CD14-positive monocyte (primary cell): ENCODE measurements around the gene GASK1A. TPM values are rescaled to one million over a fixed set of nuclear protein-coding genes. Genes with fewer than 3 reads are reported as not detected.

Source experiments
- DNase-seq, 3 donors: peaks; one replicate each; pipeline ENCODE4 v3.0.0-alpha.2; 2011 to 2022
- H2AFZ ChIP-seq: 2 replicates; pipeline ENCODE4 v1.6.0; 2012; ENCODE audit warnings: mild to moderate bottlenecking, low read depth, low read length, inconsistent platforms; ENCODE audit not compliant: insufficient read depth, poor library complexity, severe bottlenecking
- H3K27ac ChIP-seq, 2 donors: 1 replicate in 1 of 2; 2 replicates in 1 of 2; pipeline ENCODE4 v1.5.1; 2012 to 2013; ENCODE audit warnings: low read length in 2 of 2, control low read depth in 1 of 2, inconsistent platforms in 1 of 2, low read depth in 1 of 2, mild to moderate bottlenecking in 1 of 2
- H3K27me3 ChIP-seq, 2 donors: one replicate each; pipeline versions ENCODE4 v1.6.0 to v1.6.1; 2011 to 2013; ENCODE audit warnings: low read length in 2 of 2; ENCODE audit not compliant: control insufficient read depth in 2 of 2, insufficient read depth in 2 of 2
- H3K36me3 ChIP-seq, 2 donors: replicated peaks in 1 of 2; 1 replicate in 1 of 2; 2 replicates in 1 of 2; pipeline versions ENCODE4 v1.5.1 to v1.6.1; 2012 to 2013; ENCODE audit warnings: low read length in 2 of 2, control low read depth in 1 of 2, inconsistent platforms in 1 of 2, mild to moderate bottlenecking in 1 of 2; ENCODE audit not compliant: insufficient read depth in 2 of 2, control insufficient read depth in 1 of 2
- H3K4me1 ChIP-seq, 2 donors: 1 replicate in 1 of 2; 2 replicates in 1 of 2; pipeline versions ENCODE4 v1.5.1 to v1.6.1; 2012 to 2013; ENCODE audit warnings: low read length in 2 of 2, control low read depth in 1 of 2, inconsistent platforms in 1 of 2, mild to moderate bottlenecking in 1 of 2, moderate library complexity in 1 of 2; ENCODE audit not compliant: insufficient read depth in 2 of 2, control insufficient read depth in 1 of 2
- H3K4me2 ChIP-seq: replicated peaks from 2 replicates; pipeline ENCODE3; 2012; ENCODE audit warnings: low read length, moderate library complexity, mild to moderate bottlenecking; ENCODE audit not compliant: poor library complexity, severe bottlenecking; ENCODE audit errors: extremely low read depth
- H3K4me3 ChIP-seq, 3 experiments: fragments of 200-600 bp in 1 of 3; sonication (generic) in 1 of 3; replicated peaks in 1 of 3; 1 replicate in 2 of 3; 2 replicates in 1 of 3; pipeline ENCODE4 v1.5.1; 2011 to 2013; ENCODE audit warnings: low read length in 3 of 3, mild to moderate bottlenecking in 3 of 3, control low read depth in 2 of 3, low read depth in 2 of 3, inconsistent platforms in 1 of 3, moderate library complexity in 1 of 3
- H3K79me2 ChIP-seq: 2 replicates; pipeline ENCODE4 v1.6.0; 2012; ENCODE audit warnings: mild to moderate bottlenecking, control low read depth, inconsistent platforms, low read length, moderate library complexity; ENCODE audit not compliant: insufficient read depth
- H3K9ac ChIP-seq: 2 replicates; pipeline ENCODE4 v1.6.0; 2017; ENCODE audit warnings: low read length, mild to moderate bottlenecking; ENCODE audit not compliant: insufficient read depth, poor library complexity, severe bottlenecking
- H3K9me3 ChIP-seq, 2 donors: replicated peaks in 1 of 2; 1 replicate in 1 of 2; 2 replicates in 1 of 2; pipeline versions ENCODE4 v1.5.1 to v1.6.1; 2012 to 2013; ENCODE audit warnings: low read length in 2 of 2, control low read depth in 1 of 2; ENCODE audit not compliant: control insufficient read depth in 1 of 2, insufficient read depth in 1 of 2
- H4K20me1 ChIP-seq: 2 replicates; pipeline ENCODE4 v1.6.0; 2012; ENCODE audit warnings: mild to moderate bottlenecking, low read length, control low read depth, moderate library complexity; ENCODE audit not compliant: insufficient read depth
- H3K27ac Mint-ChIP-seq, 7 donors: one replicate each; pipeline ENCODE4 v1.8.0; 2020; ENCODE audit warnings: mild to moderate bottlenecking in 7 of 7, mixed read lengths in 7 of 7, moderate library complexity in 6 of 7, inconsistent platforms in 2 of 7
- H3K27me3 Mint-ChIP-seq, 3 donors: one replicate each; pipeline ENCODE4 v1.8.0; 2021 to 2022; ENCODE audit warnings: low read depth in 3 of 3, mild to moderate bottlenecking in 3 of 3, mixed read lengths in 3 of 3, moderate library complexity in 3 of 3, inconsistent platforms in 1 of 3
- H3K36me3 Mint-ChIP-seq, 2 donors: one replicate each; pipeline ENCODE4 v1.8.0; 2020; ENCODE audit warnings: mixed read lengths in 2 of 2, inconsistent platforms in 1 of 2, mild to moderate bottlenecking in 1 of 2
- H3K4me1 Mint-ChIP-seq: one replicate; pipeline ENCODE4 v1.8.0; 2020; ENCODE audit warnings: mild to moderate bottlenecking, mixed read lengths
- H3K4me3 Mint-ChIP-seq, 2 donors: one replicate each; pipeline ENCODE4 v1.8.0; 2020; ENCODE audit warnings: mild to moderate bottlenecking in 2 of 2, mixed read lengths in 2 of 2, moderate library complexity in 1 of 2
- H3K9me3 Mint-ChIP-seq, 7 donors: one replicate each; pipeline ENCODE4 v1.8.0; 2020 to 2022; ENCODE audit warnings: mixed read lengths in 7 of 7, mild to moderate bottlenecking in 6 of 7, moderate library complexity in 6 of 7, inconsistent platforms in 2 of 7
- WGBS: methylation state at CpG from one replicate; pipeline ENCODE4 v1.1.5; 2013; ENCODE audit warnings: missing lambda C conversion rate; ENCODE audit not compliant: insufficient coverage; 5-methylcytosine and 5-hydroxymethylcytosine counted together
- intact Hi-C, 2 donors: fragments of 100-400 bp; cut with micrococcal nuclease; formaldehyde crosslinking; loops; one replicate each; pipeline versions ENCODE4 v1.15.0 to v1.15.1; 2023
- polyA plus RNA-seq, 3 donors: library from polyadenylated mRNA; depleted of rRNA in 1 of 3; unstranded in 2 of 3; stranded (reverse) in 1 of 3; fragments of 300-500 nt in 2 of 3; fragments of >200 nt in 1 of 3; fragmentation: Illumina TruSeq in 2 of 3; gene quantifications; 1 replicate in 2 of 3; 2 replicates in 1 of 3; pipeline ENCODE4 v1.2.3, GENCODE V29; 2012 to 2021
- TF ChIP-seq, protein P1 (sequence below): fragments of 200-600 bp; IDR thresholded peaks from one replicate; pipeline ENCODE4 v1.8.0; 2022; ENCODE audit warnings: antibody characterized with exemption, mild to moderate bottlenecking

Gene GASK1A
- polyA plus RNA-seq, 3 donors = 0.13 TPM; not detected in 2

DNA sequence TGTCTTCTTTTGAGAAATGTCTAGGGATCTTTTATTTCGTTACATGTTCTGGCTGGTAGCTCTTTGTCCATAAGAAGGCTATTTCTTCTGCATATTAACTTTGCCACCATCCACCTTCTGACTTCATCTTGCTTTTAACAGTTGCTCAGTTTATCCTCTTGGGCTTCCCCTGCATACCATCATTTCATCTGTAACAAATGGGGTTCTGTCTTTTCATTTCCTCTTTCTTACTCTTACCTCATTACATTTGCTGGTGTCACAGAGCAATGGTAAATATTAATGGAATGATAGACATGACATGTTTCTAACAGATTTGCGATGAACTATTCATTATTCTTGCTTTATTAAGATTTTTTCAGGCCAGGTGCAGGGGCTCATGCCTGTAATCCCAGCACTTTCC lies 62.4 kb downstream of the GASK1A start:
- H3K27ac ChIP-seq = no peak overlapping the region
- no peak overlapping the region for H3K27ac Mint-ChIP-seq
- intact Hi-C loops = no loop called here
- no peak overlapping the region for H3K4me3 Mint-ChIP-seq
- H3K4me1 ChIP-seq = no peaks in the 10 kb centered on the region
- peaks cover 15 to 37% (median 29%) of the 10 kb centered on the region in 7 donors for H3K9me3 Mint-ChIP-seq
- peaks cover 24 to 26% of the 10 kb centered on the region in 2 donors for H3K9me3 ChIP-seq
- H3K27me3 Mint-ChIP-seq = peaks cover 0 to 2% (median 0%) of the 10 kb centered on the region in 3 donors
- H3K79me2 ChIP-seq = no peaks in the 10 kb centered on the region
- WGBS = no CpG with 5 or more reads among the region's 2 CpGs
- no peaks in the 10 kb centered on the region for H3K36me3 ChIP-seq
- H3K4me1 Mint-ChIP-seq = no peaks in the 10 kb centered on the region
- H2AFZ ChIP-seq = no peak overlapping the region
- H4K20me1 ChIP-seq = no peaks in the 10 kb centered on the region
- TF ChIP-seq, protein P1, sequence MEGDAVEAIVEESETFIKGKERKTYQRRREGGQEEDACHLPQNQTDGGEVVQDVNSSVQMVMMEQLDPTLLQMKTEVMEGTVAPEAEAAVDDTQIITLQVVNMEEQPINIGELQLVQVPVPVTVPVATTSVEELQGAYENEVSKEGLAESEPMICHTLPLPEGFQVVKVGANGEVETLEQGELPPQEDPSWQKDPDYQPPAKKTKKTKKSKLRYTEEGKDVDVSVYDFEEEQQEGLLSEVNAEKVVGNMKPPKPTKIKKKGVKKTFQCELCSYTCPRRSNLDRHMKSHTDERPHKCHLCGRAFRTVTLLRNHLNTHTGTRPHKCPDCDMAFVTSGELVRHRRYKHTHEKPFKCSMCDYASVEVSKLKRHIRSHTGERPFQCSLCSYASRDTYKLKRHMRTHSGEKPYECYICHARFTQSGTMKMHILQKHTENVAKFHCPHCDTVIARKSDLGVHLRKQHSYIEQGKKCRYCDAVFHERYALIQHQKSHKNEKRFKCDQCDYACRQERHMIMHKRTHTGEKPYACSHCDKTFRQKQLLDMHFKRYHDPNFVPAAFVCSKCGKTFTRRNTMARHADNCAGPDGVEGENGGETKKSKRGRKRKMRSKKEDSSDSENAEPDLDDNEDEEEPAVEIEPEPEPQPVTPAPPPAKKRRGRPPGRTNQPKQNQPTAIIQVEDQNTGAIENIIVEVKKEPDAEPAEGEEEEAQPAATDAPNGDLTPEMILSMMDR = no peak
- H3K4me2 ChIP-seq = no peak overlapping the region
- no peak for DNase-seq
- no peak overlapping the region for H3K9ac ChIP-seq
- no peaks in the 10 kb centered on the region for H3K27me3 ChIP-seq
- no peak overlapping the region for H3K4me3 ChIP-seq
- H3K36me3 Mint-ChIP-seq = no peaks in the 10 kb centered on the region

DNA sequence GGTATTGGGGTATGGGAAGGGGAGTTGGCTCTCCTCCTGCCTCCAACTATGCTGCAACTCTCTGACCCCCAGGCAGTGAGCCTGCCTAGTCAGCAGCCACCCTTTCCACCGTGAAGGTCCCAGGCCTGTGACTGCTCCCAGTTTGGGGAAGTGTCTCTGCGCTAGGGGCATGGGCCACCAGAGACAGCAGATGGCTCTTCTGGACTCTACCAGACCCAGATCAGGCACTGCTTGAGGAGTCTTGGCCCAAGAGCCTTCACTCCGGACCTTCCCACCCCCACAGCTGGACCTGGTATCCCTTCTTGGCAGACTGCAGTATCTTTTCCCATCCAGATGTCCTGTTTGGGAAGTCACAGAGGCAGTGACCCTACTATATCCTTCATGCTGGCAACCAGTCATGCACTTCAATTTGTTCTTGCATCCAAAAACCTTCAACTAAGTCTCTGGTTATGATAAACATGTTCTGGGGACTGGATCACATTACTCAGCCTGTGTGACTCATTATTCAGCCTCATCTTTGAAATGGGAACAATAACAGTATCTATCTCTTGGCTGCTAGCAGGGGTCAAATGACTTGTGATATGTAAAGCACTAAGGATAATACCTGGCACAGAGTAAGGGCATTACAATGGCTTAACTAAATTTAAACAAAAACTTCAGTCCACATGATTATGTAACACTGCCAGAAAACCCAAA lies 64.1 kb downstream of the GASK1A start:
- H3K4me1 ChIP-seq = no peaks in the 10 kb centered on the region
- Mint-ChIP-seq H3K4me1 (no peaks in the 10 kb centered on the region), H3K27me3 (peaks cover 0 to 3% (median 2%) of the 10 kb centered on the region in 3 donors), H3K9me3 (peaks cover 19 to 50% (median 36%) of the 10 kb centered on the region in 7 donors), H3K27ac (peak overlapping the region in 1 of 7 donors; percentile 16), H3K4me3 (no peak overlapping the region), H3K36me3 (no peaks in the 10 kb centered on the region)
- H3K9me3 ChIP-seq = peaks cover 30 to 36% of the 10 kb centered on the region in 2 donors
- no peak overlapping the region for H3K4me3 ChIP-seq
- H2AFZ ChIP-seq = no peak overlapping the region
- H4K20me1 ChIP-seq = no peaks in the 10 kb centered on the region
- no peak overlapping the region for H3K27ac ChIP-seq
- H3K27me3 ChIP-seq = no peaks in the 10 kb centered on the region
- WGBS = 88% methylated on average over 2 of the region's 3 CpGs
- intact Hi-C loops = no loop called here
- DNase-seq = no peak
- H3K36me3 ChIP-seq = no peaks in the 10 kb centered on the region
- H3K9ac ChIP-seq = no peak overlapping the region
- H3K4me2 ChIP-seq = no peak overlapping the region
- H3K79me2 ChIP-seq = no peaks in the 10 kb centered on the region
- TF ChIP-seq, protein P1 = no peak
